GM12875 (cell line): ENCODE results near the gene NCKAP5.

ENCODE experiments used
- H3K4me3 ChIP-seq: one replicate; pipeline ENCODE4 v1.5.1; 2011; ENCODE audit warnings: low read depth, low read length, control low read depth
- CTCF ChIP-seq: IDR thresholded peaks from 2 replicates; pipeline ENCODE4 v1.5.1; 2011; ENCODE audit warnings: low read depth, mild to moderate bottlenecking, control low read depth, inconsistent platforms, low read length, moderate library complexity, borderline replicate concordance; ENCODE audit not compliant: insufficient read depth

NCKAP5 gene

DNA sequence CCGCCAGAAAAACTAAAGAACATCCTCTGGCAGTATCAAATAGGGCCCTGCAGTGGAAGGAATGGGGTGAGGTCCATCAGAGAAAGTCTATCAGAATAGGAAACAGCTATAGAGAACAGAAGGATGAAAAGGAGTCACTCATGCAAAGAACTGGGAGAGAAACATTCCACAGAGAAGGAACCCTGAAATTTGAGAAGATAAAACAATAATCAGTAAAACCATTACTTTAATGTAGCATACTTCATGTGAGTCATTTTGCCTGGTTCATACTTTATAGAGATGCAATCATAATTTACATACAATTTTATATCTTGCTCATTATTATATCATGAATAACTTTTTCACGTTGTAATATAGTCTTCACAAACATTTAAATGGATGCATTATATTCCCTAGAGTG lies 402.2 kb downstream of the NCKAP5 start:
- no peak overlapping the region for H3K4me3 ChIP-seq
- TF ChIP-seq CTCF, result no peak

- TF ChIP-seq CTCF, result no peak
- H3K4me3 ChIP-seq, result no peak overlapping the region
These were observed 405.2 kb downstream of the NCKAP5 start for GRCh38 chr2:133163111-133163510.

DNA sequence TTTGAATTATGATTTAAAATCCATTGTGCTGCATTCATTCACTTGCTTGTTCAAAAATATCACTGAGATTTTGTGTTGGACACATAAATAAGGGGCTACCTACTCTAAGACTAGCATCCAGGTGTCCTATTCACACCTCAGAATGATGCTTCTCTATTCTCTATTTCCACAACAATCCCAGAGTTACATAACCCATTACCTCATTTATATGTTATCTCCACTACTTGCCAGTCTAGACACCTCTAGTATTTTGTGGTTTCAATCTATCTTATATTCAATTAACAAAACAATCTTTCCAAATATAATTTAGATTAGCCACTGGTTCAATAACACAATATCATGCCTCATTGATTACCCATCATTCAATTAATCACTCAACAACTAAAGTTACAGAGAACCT lies 409.8 kb downstream of the NCKAP5 start:
- no peak overlapping the region for H3K4me3 ChIP-seq
- TF ChIP-seq CTCF, result no peak

- TF ChIP-seq CTCF, result no peak
These were observed 410.2 kb downstream of the NCKAP5 start for GRCh38 chr2:133158024-133158423.

DNA sequence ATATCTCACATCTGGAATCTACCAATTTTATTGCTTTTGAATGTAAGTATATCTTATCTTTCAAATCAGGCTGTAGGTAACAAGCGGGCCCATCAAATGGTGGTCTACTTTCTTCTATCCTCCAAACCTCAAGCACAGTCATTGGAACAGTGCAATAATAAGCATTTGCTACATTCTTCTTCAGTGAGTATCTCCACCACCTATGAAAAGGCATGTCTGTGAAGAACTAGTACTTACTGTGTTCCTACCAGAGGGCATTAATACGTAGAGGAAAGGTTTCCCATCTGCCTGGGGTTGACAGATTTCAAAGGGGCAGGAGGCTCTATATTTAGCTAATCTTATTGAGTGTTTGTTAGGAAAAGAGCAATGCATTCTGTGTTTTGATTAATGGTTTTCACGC lies 411.1 kb downstream of the NCKAP5 start:
- no peak overlapping the region for H3K4me3 ChIP-seq
- TF ChIP-seq CTCF, result no peak

More at GRCh38 chr2:133158024-133158423, 410.2 kb downstream of the NCKAP5 start:
- H3K4me3 ChIP-seq, result no peak overlapping the region

- H3K4me3 ChIP-seq, result no peak overlapping the region
- TF ChIP-seq CTCF, result no peak
These were observed 415.5 kb downstream of the NCKAP5 start for GRCh38 chr2:133152801-133153200.

DNA sequence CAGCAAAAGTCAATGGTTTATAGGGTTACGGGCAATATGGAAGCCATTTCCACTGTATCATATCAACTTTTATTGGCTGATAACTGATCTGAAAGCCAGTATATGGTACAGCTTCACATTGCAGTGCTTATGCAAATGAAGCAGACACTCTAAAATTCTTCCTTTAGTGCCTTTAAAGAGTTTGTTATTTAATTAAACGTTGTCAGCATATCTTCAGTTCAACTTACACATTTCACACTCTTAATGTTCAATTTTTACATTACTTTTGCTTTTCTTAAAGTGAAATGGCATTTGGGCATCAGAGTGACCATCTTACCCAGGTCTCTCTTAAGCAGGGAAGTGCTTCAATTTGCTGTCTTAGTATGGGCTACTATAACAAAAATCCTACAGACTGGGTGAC lies 420.1 kb downstream of the NCKAP5 start:
- TF ChIP-seq CTCF, result no peak

More for the DNA sequence above, 420.1 kb downstream of the NCKAP5 start:
- no peak overlapping the region for H3K4me3 ChIP-seq
